Loucy (cell line): ENCODE data around the gene SLC43A3.

Source experiments
- H2AFZ ChIP-seq: fragments of 200-600 bp; sonication (generic); 2 replicates; pipeline ENCODE4 v1.6.0; 2016; ENCODE audit warnings: antibody characterized with exemption, mild to moderate bottlenecking, low read length, moderate library complexity
- H3F3A ChIP-seq: fragments of 200-600 bp; 2 replicates; pipeline ENCODE4 v1.6.0; 2016; ENCODE audit warnings: antibody characterized with exemption, low read depth, mild to moderate bottlenecking
- H3K27me3 ChIP-seq: fragments of 200-600 bp; sonication (generic); 2 replicates; pipeline ENCODE4 v1.6.1; 2014; ENCODE audit warnings: low read length, mild to moderate bottlenecking; ENCODE audit not compliant: insufficient read depth, poor library complexity, severe bottlenecking
- H3K36me3 ChIP-seq: fragments of 200-600 bp; sonication (generic); 2 replicates; pipeline ENCODE4 v1.6.1; 2016; ENCODE audit warnings: low read length; ENCODE audit not compliant: insufficient read depth
- H3K4me1 ChIP-seq: fragments of 200-600 bp; sonication (generic); 2 replicates; pipeline ENCODE4 v1.5.1; 2014; ENCODE audit warnings: low read length, mild to moderate bottlenecking; ENCODE audit not compliant: insufficient read depth, poor library complexity, severe bottlenecking
- H3K4me2 ChIP-seq: fragments of 200-600 bp; sonication (generic); 2 replicates; pipeline ENCODE4 v1.6.0; 2014; ENCODE audit warnings: antibody characterized with exemption, low read length, low read depth, mild to moderate bottlenecking; ENCODE audit not compliant: poor library complexity, severe bottlenecking
- H3K4me3 ChIP-seq: fragments of 200-600 bp; sonication (generic); 2 replicates; pipeline ENCODE4 v1.5.1; 2014; ENCODE audit warnings: low read length, mild to moderate bottlenecking, mixed read lengths; ENCODE audit not compliant: poor library complexity, severe bottlenecking
- H3K79me2 ChIP-seq: fragments of 200-600 bp; sonication (generic); 2 replicates; pipeline ENCODE4 v1.6.1; 2014; ENCODE audit warnings: low read length; ENCODE audit not compliant: insufficient read depth
- H3K9ac ChIP-seq: fragments of 200-600 bp; sonication (generic); 2 replicates; pipeline ENCODE4 v1.6.0; 2014; ENCODE audit warnings: mild to moderate bottlenecking, low read depth, low read length, moderate library complexity; ENCODE audit not compliant: poor library complexity, severe bottlenecking
- H3K9me2 ChIP-seq: fragments of 200-600 bp; sonication (generic); replicated peaks from 2 replicates; pipeline ENCODE4 v1.6.1; 2016; ENCODE audit warnings: low read depth, low read length, mixed read lengths
- H3K9me3 ChIP-seq: fragments of 200-600 bp; sonication (generic); 2 replicates; pipeline ENCODE4 v1.6.1; 2014; ENCODE audit warnings: mild to moderate bottlenecking, antibody characterized with exemption, low read length, low read depth; ENCODE audit not compliant: insufficient read depth
- H4K20me1 ChIP-seq: fragments of 200-600 bp; sonication (generic); 2 replicates; pipeline ENCODE4 v1.6.0; 2014; ENCODE audit warnings: antibody characterized with exemption, low read length, mild to moderate bottlenecking; ENCODE audit not compliant: insufficient read depth, poor library complexity, severe bottlenecking
- CTCF ChIP-seq: fragments of 200-600 bp; sonication (generic); conservative IDR thresholded peaks from 2 replicates; pipeline ENCODE4 v1.5.1; 2014; ENCODE audit warnings: mild to moderate bottlenecking, antibody characterized with exemption, low read length
- EZH2phosphoT487 ChIP-seq: fragments of 200-600 bp; IDR thresholded peaks from 2 replicates; pipeline ENCODE4 v1.6.1; 2018; ENCODE audit warnings: antibody characterized with exemption, mild to moderate bottlenecking, moderate library complexity, borderline replicate concordance

SLC43A3 gene

GRCh38 chr11:57475191-57475590 is 48.3 kb upstream of the SLC43A3 start:
- Histone ChIP-seq H3K36me3 (no peaks in the 10 kb centered on the region), H3K9me2 (no peaks in the 10 kb centered on the region), H3K27me3 (no peaks in the 10 kb centered on the region), H3K9ac (no peak overlapping the region), H3K9me3 (no peaks in the 10 kb centered on the region), H3K4me3 (peak overlapping the region; percentile 62), H3K4me2 (peak overlapping the region; percentile 70), H4K20me1 (no peaks in the 10 kb centered on the region), H3K79me2 (no peaks in the 10 kb centered on the region; the same call in 1 of the 2 replicates), H3K4me1 (peaks cover 26% of the 10 kb centered on the region), H3F3A (no peaks in the 10 kb centered on the region), H2AFZ (no peak overlapping the region)
- TF ChIP-seq CTCF (no peak), EZH2phosphoT487 (no peak)

- Histone ChIP-seq H3K4me1 (peaks cover 26% of the 10 kb centered on the region), H3K9me3 (no peaks in the 10 kb centered on the region), H3K4me3 (peak overlapping the region; percentile 62), H3F3A (no peaks in the 10 kb centered on the region), H3K9ac (peak overlapping the region; percentile 51), H3K4me2 (peak overlapping the region; percentile 70), H3K27me3 (no peaks in the 10 kb centered on the region), H3K36me3 (no peaks in the 10 kb centered on the region), H2AFZ (no peak overlapping the region), H3K79me2 (no peaks in the 10 kb centered on the region; the same call in 1 of the 2 replicates), H4K20me1 (no peaks in the 10 kb centered on the region), H3K9me2 (no peaks in the 10 kb centered on the region)
- TF ChIP-seq EZH2phosphoT487: no peak
- TF ChIP-seq CTCF: no peak
These were observed 47.8 kb upstream of the SLC43A3 start for GRCh38 chr11:57474803-57475115.

GRCh38 chr11:57474017-57474802 is 47.3 kb upstream of the SLC43A3 start:
- H4K20me1 ChIP-seq: no peaks in the 10 kb centered on the region
- H3K9me3 ChIP-seq: no peaks in the 10 kb centered on the region
- H3K9me2 ChIP-seq: no peaks in the 10 kb centered on the region
- peak overlapping the region; percentile 70 for H3K4me2 ChIP-seq
- no peaks in the 10 kb centered on the region for H3F3A ChIP-seq
- no peaks in the 10 kb centered on the region; the same call in 1 of the 2 replicates for H3K79me2 ChIP-seq
- no peaks in the 10 kb centered on the region for H3K36me3 ChIP-seq
- no peaks in the 10 kb centered on the region for H3K27me3 ChIP-seq
- TF ChIP-seq EZH2phosphoT487: no peak
- H3K4me1 ChIP-seq: peaks cover 26% of the 10 kb centered on the region
- H3K4me3 ChIP-seq: peak overlapping the region; percentile 62
- H2AFZ ChIP-seq: no peak overlapping the region; the same call in 1 of the 2 replicates
- H3K9ac ChIP-seq: peak overlapping the region; percentile 51
